Stimulated activated CD4-positive, alpha-beta T cell treated with anti-CD3 and anti-CD28 coated beads, Interleukin-12 subunit alpha, Interleukin-12 subunit beta, amount 100 ng/mL, for 48 hours (primary cell): ENCODE results near the gene KCNMA1.
"Not testable (repeated sequence)": the region's sequence is repeated elsewhere in the genome, so short reads cannot be mapped to it uniquely, and the experiment has no call there.

ENCODE experiments used
- DNase-seq, 3 donors: peaks; one replicate each; pipeline ENCODE4 v3.0.0-alpha.2; 2020; ENCODE audit warnings: low read depth in 2 of 3, low spot score in 1 of 3

The KCNMA1 gene

DNA sequence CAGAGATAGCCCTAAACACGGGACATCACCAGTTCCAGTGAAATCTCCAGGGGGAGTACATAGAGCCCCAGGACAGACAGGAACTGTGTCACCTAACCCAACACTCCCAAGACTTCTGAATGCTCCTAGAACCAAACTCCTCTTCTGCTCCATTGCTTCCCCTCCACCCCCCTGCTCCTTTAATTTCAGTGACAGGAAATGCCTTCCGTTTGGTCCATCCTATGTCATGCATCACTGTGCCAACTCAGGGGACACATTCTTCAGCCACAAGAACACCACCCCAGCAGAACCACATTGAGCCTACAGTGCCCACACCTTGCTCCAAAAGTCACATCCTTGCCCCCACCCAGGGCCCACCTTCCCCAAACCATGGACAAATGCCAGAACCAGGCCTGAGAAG lies 100.5 kb downstream of the KCNMA1 start:
- no peak for DNase-seq

DNA sequence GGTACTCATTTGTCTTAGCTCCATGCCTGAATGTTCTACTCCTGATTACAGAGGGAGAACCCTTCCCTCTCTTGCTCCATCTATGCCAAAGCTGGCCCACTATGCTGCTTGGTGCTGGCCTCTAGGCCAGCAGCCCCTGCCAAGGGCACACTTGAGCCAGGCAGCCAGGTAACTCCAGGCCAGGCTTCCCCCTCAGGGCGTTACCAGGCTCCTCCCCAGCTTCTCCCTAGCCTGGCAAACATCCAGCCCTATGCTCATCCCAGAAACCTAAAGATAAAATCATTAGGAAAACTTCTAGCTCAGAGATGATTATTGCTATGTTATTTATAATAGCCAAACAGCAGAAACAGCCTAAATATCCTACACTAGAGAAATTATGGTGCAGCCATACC lies 103.7 kb downstream of the KCNMA1 start:
- DNase-seq: no peak

DNA sequence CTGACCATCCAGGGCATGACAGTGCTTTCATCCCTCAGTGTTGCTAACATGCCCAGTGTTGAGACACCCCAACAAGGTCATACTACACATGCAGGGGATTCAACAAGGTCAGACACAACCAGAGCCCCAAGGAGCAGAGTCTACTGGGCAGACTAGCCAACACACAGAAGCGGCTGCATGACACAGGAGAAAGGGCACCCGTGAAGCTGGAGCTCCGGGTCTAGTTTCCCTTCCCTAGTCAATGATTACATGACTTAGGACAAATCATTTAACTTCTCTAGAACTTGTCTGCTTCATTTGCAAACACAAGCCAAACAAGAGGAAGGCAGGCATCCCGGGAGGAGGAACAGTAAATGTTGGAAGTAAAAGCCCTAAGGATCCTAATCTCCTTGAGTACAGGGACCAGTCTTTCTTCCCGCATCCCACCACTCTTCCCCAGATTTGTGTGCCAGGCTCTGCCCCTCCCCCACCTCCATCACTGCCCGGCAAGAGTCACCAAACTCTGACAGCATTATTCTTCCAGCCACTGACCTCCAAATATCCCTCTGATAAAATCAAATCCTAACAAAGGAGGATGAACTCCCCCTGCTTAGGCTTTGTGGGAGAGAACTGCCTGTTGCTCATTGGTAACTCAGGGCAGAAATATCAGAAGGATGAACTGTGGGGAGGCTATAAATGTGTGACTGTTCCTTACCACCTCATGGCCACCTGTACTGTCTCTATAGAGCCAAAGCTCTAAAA lies 104.3 kb downstream of the KCNMA1 start:
- DNase-seq: no peak

DNA sequence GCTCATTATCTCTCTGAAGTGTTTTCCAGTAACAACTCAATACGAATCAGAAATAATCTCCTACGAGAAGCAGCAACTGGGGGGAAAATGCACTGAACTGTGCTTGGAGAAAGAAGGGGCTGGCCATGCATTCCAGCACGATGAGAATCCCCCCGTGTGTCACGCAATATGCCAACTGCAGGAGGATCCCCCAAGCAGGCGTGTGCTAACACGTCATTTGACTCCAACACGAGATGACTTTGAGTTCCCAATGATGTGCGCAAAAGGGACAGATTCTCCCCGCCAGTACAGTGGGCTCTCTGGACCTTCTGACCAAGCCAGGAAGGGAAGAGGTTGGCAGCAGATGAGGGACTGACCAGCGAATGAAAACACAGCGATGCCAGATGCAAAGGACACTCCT lies 105.5 kb downstream of the KCNMA1 start:
- DNase-seq: no peak

DNA sequence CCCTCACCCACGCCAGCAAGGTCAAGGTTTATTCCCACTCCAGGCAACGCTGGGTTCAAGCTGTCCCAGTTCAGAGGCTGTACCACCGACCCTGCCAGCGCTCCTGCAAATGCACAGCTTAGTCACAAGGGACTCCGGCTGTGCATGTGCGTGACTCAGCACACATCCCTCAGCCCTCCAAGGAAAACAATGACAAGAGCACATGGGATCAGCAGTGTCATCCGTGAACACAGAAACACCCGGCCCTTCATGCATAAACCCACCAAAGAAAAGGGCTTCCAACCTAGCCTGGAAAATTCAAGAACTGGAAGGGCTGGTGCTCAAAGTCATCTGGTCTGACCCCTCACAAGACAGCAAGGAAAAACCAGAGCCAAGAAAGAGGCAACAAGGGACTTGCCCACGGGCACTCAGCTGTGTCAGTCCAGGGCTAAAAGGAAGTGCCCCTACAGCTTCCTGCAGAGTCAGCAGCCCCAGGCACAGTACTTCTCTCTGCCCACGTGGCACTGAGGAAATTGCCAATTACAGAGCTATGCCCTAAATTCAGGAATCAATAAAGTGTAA lies 106.1 kb downstream of the KCNMA1 start:
- no peak for DNase-seq

DNA sequence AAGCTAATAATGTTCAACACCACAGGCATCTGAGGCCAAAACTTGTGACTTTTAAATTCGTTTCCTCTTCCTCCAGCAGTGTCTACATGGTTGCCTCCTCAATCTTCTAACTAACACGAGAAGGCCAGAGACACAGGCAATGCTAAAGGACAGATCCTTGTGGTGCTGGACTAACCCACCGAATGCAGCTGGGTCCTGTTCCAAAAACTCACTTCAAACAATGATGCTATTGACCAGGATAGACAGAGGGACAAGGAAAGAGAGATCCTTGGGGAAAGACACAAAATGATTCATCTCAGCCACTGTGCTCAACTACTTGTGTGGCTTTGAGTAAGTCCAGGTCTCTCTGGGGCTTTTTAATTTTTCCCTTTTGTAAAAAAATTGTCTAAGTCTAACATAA lies 107.6 kb downstream of the KCNMA1 start:
- DNase-seq: no peak

DNA sequence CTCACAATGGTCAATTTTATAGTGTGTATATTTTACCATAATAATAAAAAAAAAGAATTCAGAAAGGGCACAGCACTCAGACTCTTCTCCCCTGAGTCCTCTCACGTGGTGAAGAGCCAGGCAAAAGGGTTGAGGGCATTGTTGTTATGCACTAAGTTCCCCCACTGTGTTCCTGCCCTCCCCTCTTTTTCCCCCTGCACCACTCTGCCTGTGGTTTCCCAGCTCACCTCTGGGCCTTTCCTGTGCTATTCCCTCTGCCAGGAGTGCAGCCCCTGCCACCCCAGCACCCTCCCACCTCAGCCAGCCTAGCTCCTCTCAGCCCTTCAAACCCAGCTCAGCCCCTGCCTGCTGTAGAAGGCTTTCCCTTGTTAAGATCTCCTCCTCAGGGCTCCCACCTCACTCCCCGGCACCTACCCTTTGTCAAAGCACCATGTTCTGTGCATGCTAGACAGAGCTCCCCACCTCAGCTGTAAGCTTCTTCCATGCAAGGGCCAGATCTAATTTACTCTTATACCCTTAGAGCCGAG lies 108.5 kb downstream of the KCNMA1 start:
- DNase-seq: no peak

DNA sequence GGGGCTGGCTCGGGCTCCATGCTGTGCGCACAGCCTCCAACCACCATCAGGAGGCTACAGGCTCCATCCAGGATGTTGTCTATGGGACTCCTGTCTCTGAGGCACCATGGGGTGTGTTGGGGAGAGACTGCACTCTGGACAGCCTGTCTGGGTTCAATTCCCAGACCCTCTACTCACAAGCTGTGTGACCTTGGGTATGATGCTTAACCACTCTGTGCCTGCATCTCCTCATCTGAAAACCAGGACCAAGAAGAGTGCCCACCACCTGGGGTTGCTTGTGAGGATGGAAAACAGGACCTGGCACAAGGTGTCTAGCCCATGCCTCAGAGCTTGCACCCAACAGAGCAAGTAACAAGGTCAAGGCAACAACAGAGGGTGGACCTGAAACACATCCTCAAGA lies 109.8 kb downstream of the KCNMA1 start:
- no peak for DNase-seq

DNA sequence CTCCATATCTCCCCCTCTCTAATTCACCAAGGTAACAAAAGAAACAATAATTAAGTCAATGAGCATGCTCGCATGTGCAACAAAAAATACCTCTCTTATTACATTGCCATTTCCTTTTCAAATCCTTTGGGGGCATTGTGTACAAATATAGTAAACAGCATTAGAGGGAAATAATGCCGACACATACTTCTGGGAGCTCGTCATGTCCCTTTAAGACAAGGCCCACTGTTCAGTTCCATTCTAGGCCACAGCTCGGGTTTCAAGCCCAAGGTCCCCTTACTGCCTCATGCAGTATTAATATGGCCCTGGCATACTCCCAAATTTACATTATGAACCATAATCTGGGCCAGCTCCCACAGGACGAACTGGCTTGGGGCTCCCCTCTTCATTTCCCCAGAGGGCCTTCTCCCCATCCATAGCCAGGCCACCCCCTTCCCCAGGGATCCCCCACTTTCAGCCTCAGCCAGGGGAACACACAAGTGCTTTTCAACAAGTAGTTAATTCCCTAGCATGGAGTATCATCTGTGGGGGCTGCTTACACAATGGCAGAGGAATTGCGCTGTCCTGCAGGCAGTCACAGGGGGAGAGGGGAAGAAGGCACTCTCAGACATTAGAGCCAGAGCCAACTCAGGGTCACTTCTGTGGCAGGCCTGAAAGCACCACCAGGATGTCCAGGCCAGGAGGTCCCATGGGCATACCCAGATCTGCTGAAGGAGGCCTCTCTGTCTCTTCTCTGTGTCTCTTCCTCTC lies 110.6 kb downstream of the KCNMA1 start:
- DNase-seq: no peak

DNA sequence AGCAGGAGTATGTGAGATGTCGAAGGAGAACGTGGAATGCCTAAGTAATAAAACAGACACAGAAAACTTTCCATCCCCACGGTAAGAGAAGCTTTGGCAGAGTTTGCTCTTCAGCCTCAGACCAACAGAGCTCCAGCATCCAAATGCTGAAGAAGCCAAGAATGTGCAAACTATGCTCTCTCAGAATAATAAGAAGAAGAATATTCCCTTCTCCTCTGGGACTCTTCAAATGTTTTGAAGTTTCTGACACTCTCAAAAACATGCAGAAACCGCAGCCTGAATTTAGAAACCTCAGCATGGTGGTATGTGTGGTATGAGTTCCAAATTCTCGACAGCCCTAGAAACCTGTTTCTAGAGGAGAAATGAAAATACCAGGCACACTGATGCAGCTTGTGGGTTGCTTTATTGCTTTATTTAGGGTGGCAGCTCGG lies 113.3 kb downstream of the KCNMA1 start:
- DNase-seq: no peak

DNA sequence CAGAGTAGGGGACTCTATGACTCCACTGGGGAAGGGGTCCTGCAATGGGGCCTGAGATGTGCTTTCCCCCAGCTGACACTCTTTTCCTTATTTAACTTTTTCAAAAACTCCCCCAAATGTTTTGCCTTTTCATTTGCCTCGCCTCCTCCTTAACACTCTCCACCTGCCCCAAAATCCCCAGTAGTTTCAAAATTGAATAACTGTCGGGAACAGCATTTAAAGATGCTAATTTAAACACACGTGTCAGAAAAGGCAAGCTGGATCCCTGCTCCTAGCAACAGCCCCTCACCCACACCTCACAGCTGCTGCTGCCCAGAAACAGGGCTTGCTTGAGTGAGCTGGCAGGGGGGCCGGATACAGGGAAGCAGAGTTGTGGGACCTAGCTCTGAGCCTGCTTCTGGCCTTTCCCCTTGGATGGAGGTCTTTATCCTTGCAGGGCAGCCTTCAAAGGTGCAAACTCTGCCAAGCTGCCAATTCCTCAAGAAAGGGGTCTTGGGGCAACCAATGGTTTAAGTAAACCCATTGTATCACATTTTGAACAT lies 115.3 kb downstream of the KCNMA1 start:
- DNase-seq: no peak

DNA sequence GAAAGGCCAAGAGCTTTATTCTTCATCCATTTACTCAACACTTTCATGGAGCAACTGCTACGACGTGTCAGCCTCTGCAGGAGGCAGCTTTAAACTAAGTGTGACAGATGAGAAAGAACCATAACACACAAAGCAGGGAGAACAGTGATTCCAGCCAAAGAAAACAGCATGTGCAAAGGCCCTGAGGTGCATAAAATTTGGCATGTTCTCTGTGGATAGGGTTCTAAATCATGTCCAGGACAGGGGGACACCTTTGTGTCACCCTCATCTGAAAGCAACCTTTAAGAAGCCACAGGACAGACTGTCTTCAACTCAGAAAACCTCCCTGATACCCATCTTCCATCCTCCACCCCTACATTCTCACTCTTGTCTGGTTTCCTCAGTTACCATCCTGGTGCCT lies 116.6 kb downstream of the KCNMA1 start:
- no peak for DNase-seq

DNA sequence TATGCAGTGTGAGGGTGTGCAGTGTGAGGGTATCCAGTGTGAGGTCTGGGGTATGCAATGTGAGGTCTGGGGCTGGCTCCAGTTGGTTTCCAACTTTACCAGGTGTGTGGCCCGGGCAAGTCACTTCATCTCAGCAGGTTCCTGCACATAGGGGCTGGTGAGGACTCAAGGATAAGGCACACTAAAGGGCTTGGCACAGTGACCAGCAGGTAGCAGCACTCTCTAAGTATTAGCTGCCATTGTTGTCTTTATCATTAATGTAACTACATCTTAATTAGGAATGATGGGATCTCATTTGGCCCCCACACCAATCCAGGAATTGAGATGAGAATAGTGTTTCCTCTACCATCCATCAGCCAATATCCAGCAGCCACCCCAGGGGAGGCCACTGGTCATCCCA lies 117.3 kb downstream of the KCNMA1 start:
- no peak for DNase-seq

DNA sequence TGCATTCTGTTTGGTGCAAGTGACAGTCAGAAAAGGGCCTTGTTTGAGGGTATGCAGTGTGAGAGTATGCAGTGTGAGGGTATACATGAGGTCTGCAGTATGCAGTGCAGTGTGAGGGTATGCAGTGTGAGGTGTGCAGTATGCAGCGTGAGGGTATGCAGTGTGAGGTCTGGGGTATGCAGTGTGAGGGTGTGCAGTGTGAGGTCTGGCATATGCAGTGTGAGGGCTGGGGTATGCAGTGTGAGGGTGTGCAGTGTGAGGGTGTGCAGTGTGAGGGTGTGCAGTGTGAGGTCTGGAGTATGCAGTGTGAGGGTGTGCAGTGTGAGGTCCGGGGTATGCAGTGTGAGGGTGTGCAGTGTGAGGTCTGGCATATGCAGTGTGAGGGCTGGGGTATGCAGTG lies 117.8 kb downstream of the KCNMA1 start:
- not testable (repeated sequence) for DNase-seq

DNA sequence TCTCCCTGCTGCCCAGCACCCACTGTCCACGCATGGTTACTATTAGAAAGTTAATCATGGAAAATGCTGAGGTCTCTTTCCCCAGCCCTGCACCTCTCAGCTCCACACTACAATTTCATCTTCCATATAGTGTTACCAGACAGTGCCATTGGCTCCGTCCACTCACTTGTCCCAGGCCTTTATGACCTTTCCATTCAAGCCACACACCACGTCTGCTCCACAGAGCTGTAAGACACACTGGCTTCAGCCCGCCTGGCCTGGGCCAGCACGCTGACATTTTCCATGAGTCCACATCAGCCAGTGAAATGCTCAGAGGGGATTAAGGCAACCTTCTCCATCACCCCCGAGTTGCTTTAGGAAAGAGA lies 118.7 kb downstream of the KCNMA1 start:
- no peak for DNase-seq

DNA sequence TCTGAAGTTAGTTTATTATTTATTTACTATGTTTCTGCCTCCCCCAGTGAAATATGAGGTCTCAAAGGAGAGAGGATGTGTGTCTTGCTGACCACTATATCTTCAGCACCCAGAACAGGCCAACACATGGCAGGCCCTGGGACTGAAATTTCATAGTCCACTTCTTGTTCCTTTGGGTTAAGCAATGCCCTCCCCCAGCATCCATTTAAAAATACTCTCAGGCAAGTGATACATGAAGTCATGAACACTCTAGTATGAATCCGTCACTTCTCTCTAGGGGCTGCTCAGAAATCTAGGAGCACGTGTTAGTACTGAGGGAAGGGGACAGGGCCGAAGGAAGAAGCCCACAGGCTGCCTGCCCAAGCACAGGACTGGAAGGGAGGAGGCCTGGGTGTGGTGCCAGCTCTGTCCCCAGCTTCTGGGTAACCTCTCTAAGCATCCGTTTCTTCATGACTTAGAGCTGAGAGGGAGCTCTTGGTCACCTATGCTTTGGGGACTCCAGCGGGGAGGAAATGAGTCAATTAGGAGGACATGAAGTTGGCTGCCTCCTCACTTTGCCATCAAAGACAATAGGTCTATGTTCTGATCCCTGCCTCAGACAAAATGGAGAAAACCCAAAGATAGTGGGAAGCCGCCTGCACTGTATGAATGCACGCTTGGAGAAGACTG lies 119.2 kb downstream of the KCNMA1 start:
- DNase-seq: no peak

DNA sequence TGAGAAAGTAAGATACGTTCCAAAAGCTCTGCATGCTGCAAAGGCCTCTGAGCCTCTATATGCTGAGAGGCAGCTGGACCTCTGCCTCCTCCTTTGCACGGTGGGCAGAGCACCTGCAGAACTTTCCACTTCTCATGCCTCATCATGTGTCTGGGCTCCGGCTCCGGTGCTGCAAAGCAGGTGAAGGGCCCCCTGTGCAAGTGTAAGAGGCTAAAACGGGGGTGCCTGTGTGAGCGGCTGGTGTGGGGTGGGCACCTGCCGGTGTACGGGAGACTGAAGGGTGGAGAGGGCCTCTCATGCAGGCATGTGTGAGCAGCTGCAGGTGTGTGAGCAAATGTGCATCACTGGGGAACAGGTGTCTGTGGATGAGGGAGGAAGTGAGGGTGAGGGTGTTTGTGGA lies 121.0 kb downstream of the KCNMA1 start:
- no peak for DNase-seq

DNA sequence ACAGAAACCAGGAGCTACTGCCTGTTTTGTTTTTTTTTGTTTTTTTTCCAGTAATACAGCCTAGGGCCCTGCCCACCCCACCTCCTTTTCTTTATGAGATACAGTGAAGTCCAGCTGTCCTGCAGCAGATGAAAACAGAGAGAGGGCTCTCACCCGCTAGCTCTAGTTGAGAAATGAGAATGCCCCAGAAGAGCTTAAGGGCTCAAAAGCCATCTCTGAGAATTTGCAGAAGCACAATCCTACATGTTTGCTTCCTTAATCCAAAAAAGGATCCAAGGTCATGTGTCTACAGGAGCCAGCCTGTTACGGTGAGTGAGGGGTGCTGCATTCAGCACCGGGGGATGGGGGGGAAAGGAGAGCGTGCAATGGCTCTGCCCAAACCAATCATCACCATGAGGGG lies 122.7 kb downstream of the KCNMA1 start:
- DNase-seq: no peak

DNA sequence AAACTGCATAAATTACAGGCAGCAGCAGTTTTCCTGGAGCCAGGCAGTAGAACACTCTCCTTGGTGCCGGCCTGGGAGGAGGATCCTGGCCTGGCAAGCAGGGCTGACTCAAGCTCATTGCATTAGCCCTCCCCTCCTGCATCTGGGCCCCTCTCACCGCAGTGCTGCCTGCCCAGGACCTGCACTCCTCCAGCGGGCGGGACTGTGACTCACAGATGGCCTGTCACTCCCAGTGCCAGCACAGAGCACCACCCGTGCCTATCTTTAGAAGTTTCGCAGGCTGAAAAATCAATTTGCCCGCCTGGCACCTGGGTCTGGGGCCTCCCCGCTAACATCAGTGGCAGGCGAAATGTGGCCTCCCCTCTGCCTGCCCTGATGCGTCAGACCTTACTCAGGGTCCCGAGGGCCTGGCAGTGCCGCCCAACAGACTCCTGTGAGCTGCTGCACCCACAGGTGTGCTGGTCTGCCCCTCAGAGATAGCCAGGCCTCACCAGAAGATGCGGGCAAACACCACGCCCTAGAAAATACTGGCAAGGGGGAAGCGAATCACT lies 123.8 kb downstream of the KCNMA1 start:
- DNase-seq: no peak

DNA sequence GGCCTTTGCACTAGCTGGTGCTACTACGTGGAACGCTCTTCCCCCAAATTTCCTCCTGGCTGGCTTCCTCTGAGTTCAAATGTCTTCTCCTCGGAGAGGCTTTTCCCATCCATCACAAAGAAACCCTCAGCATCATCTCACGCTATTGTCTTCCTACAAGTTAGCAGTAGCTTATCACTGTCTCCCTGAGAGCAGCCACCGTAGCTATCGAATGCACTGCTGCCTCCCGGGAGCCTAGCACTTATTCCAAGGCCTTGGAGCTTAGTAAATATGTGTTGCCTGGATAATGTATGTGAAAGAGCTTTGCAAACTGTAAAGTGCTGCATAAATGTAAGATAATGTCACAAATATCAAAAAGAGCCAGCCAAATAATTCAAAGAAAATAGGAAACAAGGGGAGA lies 124.4 kb downstream of the KCNMA1 start:
- DNase-seq: no peak

DNA sequence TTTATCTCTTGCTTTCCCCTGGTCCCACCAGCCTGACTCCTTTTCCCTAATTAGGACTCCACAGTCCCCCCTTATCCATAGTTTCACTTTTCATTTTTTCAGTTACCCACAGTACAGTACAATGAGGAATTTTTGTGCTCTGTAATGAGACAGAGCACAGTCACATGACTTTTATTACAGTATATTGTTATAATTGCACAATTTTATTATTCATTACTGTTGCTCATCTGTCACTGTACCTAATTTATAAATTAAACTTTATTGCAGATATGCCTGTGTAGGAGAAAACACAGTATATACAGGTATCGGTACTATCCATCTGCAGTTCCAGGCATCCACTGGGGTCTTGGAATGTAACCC lies 125.4 kb downstream of the KCNMA1 start:
- DNase-seq: no peak
